Adrenal gland (tissue), 19 donors: Measurements from ENCODE around the gene MRPL11. TPM values are rescaled to one million over a fixed set of nuclear protein-coding genes. Genes with fewer than 3 reads are reported as not detected.

Experiments used
- DNase-seq, 7 donors: peaks; one replicate each; pipeline ENCODE4 v3.0.0-alpha.2; 2019 to 2020
- H3K27ac ChIP-seq, 5 donors: fragments of 200-600 bp; sonication (generic) in 4 of 5; 1 replicate in 3 of 5; 2 replicates in 2 of 5; pipeline versions ENCODE4 v1.5.1 to v1.8.0; 2016 to 2020; ENCODE audit warnings: mild to moderate bottlenecking in 1 of 5
- H3K27me3 ChIP-seq: fragments of 200-600 bp; 2 replicates; pipeline ENCODE4 v1.8.0; 2021
- H3K36me3 ChIP-seq, 2 donors: fragments of 200-600 bp; replicated peaks in 1 of 2; 1 replicate in 1 of 2; 2 replicates in 1 of 2; pipeline versions ENCODE4 v1.5.1 to v1.8.0; 2018 to 2022
- H3K4me1 ChIP-seq, 2 donors: fragments of 200-600 bp; replicated peaks in 1 of 2; 1 replicate in 1 of 2; 2 replicates in 1 of 2; pipeline versions ENCODE4 v1.5.1 to v1.8.0; 2018 to 2021
- H3K4me3 ChIP-seq, 4 donors: fragments of 200-600 bp; sonication (generic) in 3 of 4; one replicate each; pipeline ENCODE4 v1.5.1; 2016 to 2018
- H3K9me3 ChIP-seq, 3 donors: fragments of 200-600 bp; sonication (generic) in 1 of 3; replicated peaks in 1 of 3; 1 replicate in 2 of 3; 2 replicates in 1 of 3; pipeline versions ENCODE4 v1.5.1 to v1.8.0; 2016 to 2021
- POLR2A ChIP-seq, 2 donors: fragments of 450-650 bp; IDR thresholded peaks; one replicate each; pipeline ENCODE4 v1.6.1; 2017; ENCODE audit warnings: antibody characterized with exemption in 2 of 2, mild to moderate bottlenecking in 2 of 2, moderate library complexity in 1 of 2
- WGBS, 4 donors: extraction: QIAGEN DNeasy Blood & Tissue Kit in 2 of 4; methylation state at CpG; one replicate each; pipeline versions ENCODE4 v1.1.5 to v1.1.7; 2013 to 2017; 5-methylcytosine and 5-hydroxymethylcytosine counted together
- intact Hi-C, 2 donors: fragments of 100-400 bp; cut with DNase I; formaldehyde crosslinking; loops; one replicate each; pipeline versions ENCODE4 v1.14.1 to v1.15.0; 2022 to 2023
- long read RNA-seq, 10 donors: library from polyadenylated mRNA in 3 of 10; unstranded in 2 of 10; stranded (forward) in 1 of 10; transcript quantifications; one replicate each; pipeline ENCODE4 v2.0.0 and lab custom pipeline, GENCODE V29; 2021 to 2026
- polyA plus RNA-seq, 3 donors: library from polyadenylated mRNA; stranded (reverse); fragments of 200-250 nt in 2 of 3; fragments of 350-450 nt in 1 of 3; fragmentation: Illumina TruSeq in 1 of 3; extraction: RNeasy Lipid Tissue Mini Kit (QIAGEN cat#74804) in 1 of 3; gene quantifications; one replicate each; pipeline ENCODE4 v1.2.3, GENCODE V29; 2013 to 2014
- total RNA-seq, 9 donors: library from RNA; depleted of rRNA in 4 of 9; stranded (reverse); fragments of >200 nt in 4 of 9; fragments of 120-200 nt in 1 of 9; fragmentation: NEBNext Ultra II Directional in 1 of 9; extraction: Animal tissue kit (Norgen Biotek cat#: 25700) in 1 of 9; gene quantifications; one replicate each; pipeline versions ENCODE4 v1.1.0 to v1.2.4, GENCODE V29; 2013 to 2023
- TF ChIP-seq, protein P1 (sequence below), 6 experiments: fragments of 450-650 bp in 4 of 6; fragments of 200-600 bp in 2 of 6; sonication (generic) in 1 of 6; IDR thresholded peaks; 1 replicate in 5 of 6; 2 replicates in 1 of 6; pipeline versions ENCODE4 v1.5.1 to v1.8.0; 2016 to 2021; ENCODE audit warnings: antibody characterized with exemption in 6 of 6, mild to moderate bottlenecking in 2 of 6, moderate library complexity in 1 of 6
- donor health status: healthy with polysubstance abuse.
- donor health status: Bipolar disorder and iron deficiency.
- donor health status: DM: yes; HTN: yes; CAD: no.
- donor health status: DM: no; HTN: no; CAD: no.
- donor health status: DM: no; HTN: no; CAD: no.
- donor health status: DM: yes; HTN: yes; CAD: no.

The MRPL11 gene
- 10 to 100 TPM; 27.7 to 53.8 (median 33.9) TPM for total RNA-seq
- polyA plus RNA-seq = 10 to 100 TPM; 22.3 to 40.6 (median 27.3) TPM
- long read RNA-seq, donor 1, transcript MRPL11-201 (5 exons, 1,605 nt) = major isoform, 26 of 29 reads
- long read RNA-seq, donor 1, partial matches to known transcripts = 0 of 29 reads
- long read RNA-seq, donor 1, other reads (novel, unspliced or antisense) = 0 of 29 reads
- long read RNA-seq, donor 2, transcript MRPL11-201 (5 exons, 1,605 nt) = major isoform, 7 of 9 reads
- long read RNA-seq, donor 2, partial matches to known transcripts = 0 of 9 reads
- long read RNA-seq, donor 2, other reads (novel, unspliced or antisense) = 0 of 9 reads
- long read RNA-seq, donor 3, transcript MRPL11-201 (5 exons, 1,605 nt) = major isoform, 18 of 19 reads
- long read RNA-seq, donor 3, partial matches to known transcripts = 0 of 19 reads
- long read RNA-seq, donor 3, other reads (novel, unspliced or antisense) = 0 of 19 reads
- long read RNA-seq, donor 4, transcript MRPL11-201 (5 exons, 1,605 nt) = major isoform, 6 of 12 reads
- long read RNA-seq, donor 4, partial matches to known transcripts = 1 of 12 reads
- long read RNA-seq, donor 4, other reads (novel, unspliced or antisense) = 2 of 12 reads
- long read RNA-seq, donor 5, transcript MRPL11-203 (5 exons, 1,527 nt) = minor isoform, 6 of 33 reads
- long read RNA-seq, donor 5, transcript MRPL11-201 (5 exons, 1,605 nt) = major isoform, 24 of 33 reads
- long read RNA-seq, donor 5, partial matches to known transcripts = 2 of 33 reads
- long read RNA-seq, donor 5, other reads (novel, unspliced or antisense) = 1 of 33 reads
- long read RNA-seq, donor 6, transcript MRPL11-201 (5 exons, 1,605 nt) = major isoform, 11 of 20 reads
- long read RNA-seq, donor 6, partial matches to known transcripts = 4 of 20 reads
- long read RNA-seq, donor 6, other reads (novel, unspliced or antisense) = 2 of 20 reads
- long read RNA-seq, donor 7, transcript MRPL11-201 (5 exons, 1,605 nt) = major isoform, 6 of 10 reads
- long read RNA-seq, donor 7, partial matches to known transcripts = 0 of 10 reads
- long read RNA-seq, donor 7, other reads (novel, unspliced or antisense) = 0 of 10 reads
- long read RNA-seq, donor 8, transcript MRPL11-201 (5 exons, 1,605 nt) = major isoform, 20 of 80 reads
- long read RNA-seq, donor 8, partial matches to known transcripts = 58 of 80 reads
- long read RNA-seq, donor 8, other reads (novel, unspliced or antisense) = 0 of 80 reads
- long read RNA-seq, donor 9, transcript MRPL11-201 (5 exons, 1,605 nt) = major isoform, 14 of 14 reads
- long read RNA-seq, donor 9, partial matches to known transcripts = 0 of 14 reads
- long read RNA-seq, donor 9, other reads (novel, unspliced or antisense) = 0 of 14 reads
- long read RNA-seq, donor 10, transcript MRPL11-201 (5 exons, 1,605 nt) = major isoform, 5 of 9 reads
- long read RNA-seq, donor 10, partial matches to known transcripts = 0 of 9 reads
- long read RNA-seq, donor 10, other reads (novel, unspliced or antisense) = 0 of 9 reads

DNA sequence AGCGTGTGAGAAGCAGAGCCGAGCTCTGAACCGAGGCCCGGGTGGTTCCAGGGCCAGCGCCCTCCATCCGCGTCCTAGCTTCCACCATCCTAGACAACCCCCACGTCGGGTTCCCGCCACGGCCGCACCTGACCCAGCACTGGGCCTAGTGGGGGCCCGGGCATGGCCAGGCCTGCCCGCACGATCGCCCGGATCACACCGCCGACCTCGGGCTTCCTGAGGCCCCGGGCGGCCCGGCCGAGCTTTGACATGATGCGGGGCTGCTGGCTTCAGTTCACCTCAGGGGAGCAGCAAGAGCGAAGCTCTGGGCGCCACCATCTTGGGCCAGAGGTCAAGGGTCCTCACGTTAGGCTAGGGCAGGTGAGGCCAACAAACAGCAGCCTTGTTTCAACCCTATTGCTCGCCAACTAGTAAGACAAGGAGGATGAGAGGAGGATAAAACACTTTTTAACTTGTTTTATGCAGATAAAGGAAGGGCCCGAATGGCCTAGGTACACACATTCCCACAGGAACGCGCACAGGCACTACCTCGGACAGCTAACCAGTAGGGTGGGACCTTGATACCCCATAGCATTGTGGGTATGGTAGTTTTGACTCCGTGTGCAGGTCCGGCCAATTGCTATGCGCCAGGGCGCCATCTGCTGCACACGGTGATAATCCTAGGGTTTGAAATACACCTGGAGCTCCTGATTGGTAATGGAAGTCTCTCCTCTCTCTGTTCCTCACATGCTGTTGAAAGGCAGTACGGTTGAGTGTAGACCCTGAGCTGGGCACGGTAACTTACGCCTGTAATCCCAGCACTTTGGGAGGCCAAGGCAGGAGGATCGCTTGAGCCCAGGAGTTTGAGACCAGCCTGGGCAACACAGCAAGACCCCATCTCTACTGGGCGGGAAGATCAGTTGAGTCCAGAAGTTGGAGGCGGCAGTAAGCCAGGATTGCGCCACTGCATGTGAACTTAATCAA, at the start of gene MRPL11:
MRPL11 (minus strand) TSS at position 345 of the 963 bp plus-strand sequence; CDS start at position 251, 94 bp downstream.
- Histone ChIP-seq H3K9me3 (no peaks in the 10 kb centered on the region), H3K4me1 (peaks cover 7 to 8% of the 10 kb centered on the region in 2 donors), H3K27ac (peak within 1 kb of the TSS; percentile 57 to 92 (median 76)), H3K36me3 (peaks cover 0 to 23% of the 10 kb centered on the region in 2 donors), H3K27me3 (no peaks in the 10 kb centered on the region), H3K4me3 (peak within 1 kb of the TSS; percentile 29 to 97 (median 86))
- peak; percentile 83 to 95 (median 88) for DNase-seq
- 7 to 10% (median 8%) methylated on average over 30 to 45 of the region's 45 CpGs for whole genome bisulfite sequencing, 4 donors
- TF ChIP-seq POLR2A (IDR thresholded peaks at IDR 0.05) = no peak
- TF ChIP-seq, protein P1, sequence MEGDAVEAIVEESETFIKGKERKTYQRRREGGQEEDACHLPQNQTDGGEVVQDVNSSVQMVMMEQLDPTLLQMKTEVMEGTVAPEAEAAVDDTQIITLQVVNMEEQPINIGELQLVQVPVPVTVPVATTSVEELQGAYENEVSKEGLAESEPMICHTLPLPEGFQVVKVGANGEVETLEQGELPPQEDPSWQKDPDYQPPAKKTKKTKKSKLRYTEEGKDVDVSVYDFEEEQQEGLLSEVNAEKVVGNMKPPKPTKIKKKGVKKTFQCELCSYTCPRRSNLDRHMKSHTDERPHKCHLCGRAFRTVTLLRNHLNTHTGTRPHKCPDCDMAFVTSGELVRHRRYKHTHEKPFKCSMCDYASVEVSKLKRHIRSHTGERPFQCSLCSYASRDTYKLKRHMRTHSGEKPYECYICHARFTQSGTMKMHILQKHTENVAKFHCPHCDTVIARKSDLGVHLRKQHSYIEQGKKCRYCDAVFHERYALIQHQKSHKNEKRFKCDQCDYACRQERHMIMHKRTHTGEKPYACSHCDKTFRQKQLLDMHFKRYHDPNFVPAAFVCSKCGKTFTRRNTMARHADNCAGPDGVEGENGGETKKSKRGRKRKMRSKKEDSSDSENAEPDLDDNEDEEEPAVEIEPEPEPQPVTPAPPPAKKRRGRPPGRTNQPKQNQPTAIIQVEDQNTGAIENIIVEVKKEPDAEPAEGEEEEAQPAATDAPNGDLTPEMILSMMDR (IDR thresholded peaks at IDR 0.05) = peak in 5 of 6 experiments; percentile 40 to 57 (median 41)
- intact Hi-C loops = no loop called here

DNA sequence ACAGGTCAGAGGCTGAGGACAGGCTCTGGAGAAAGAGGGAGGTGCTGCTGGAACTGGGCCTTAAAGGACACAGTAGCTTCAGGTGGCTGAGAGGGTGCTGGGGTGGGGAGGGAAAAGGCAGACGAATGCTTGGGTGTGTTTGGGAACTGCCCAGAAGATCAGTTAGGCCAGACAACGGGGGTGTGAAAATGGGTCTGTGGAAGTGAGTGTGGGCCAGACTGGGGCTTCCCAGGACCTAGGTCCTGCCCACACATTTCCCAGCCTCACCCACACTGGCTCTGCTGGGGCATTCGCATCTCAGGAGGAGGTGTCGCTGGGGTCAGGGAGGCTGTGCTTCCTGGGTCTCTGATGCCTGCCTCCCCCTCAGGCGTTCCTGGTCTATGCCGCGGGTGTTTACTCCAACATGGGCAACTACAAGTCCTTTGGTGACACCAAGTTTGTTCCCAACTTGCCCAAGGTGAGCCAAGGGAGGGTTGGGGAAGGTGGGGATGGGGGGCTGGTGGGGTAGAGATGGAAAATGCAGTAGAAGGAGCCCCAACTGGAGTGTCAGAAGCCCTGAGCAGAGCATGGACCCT, 46.2 kb upstream of the MRPL11 start:
- Histone ChIP-seq H3K27ac (no peak overlapping the region), H3K4me3 (no peak overlapping the region), H3K9me3 (no peaks in the 10 kb centered on the region), H3K4me1 (peaks cover 5 to 8% of the 10 kb centered on the region in 2 donors), H3K36me3 (peaks cover 0 to 17% of the 10 kb centered on the region in 2 donors), H3K27me3 (no peaks in the 10 kb centered on the region)
- intact Hi-C loops = loop anchor here in 1 of 2 donors (10.0 kb wide), 1 partner anchor 60 kb away; the partner anchor contains the start of genes ACTN3 and ZDHHC24
- no peak for TF ChIP-seq POLR2A (IDR thresholded peaks at IDR 0.05)
- TF ChIP-seq, protein P1 (IDR thresholded peaks at IDR 0.05) = no peak
- 79 to 87% (median 86%) methylated on average over 6 to 7 of the region's 7 CpGs for WGBS, 4 donors
- no peak for DNase-seq
